Epithelial cell of umbilical artery (primary cell): ENCODE results near the gene B4GALNT3. TPM values are rescaled to one million over a fixed set of nuclear protein-coding genes. Genes with fewer than 3 reads are reported as not detected.

Source experiments
- total RNA-seq: library from RNA; depleted of rRNA; stranded (reverse); fragments of >200 nt; gene quantifications from 2 replicates; pipeline ENCODE4 v1.2.3, GENCODE V29; 2014

The B4GALNT3 gene
- total RNA-seq, result not detected in 2 replicates

GRCh38 chr12:459430-460258 lies at the start of gene B4GALNT3:
TSS of gene B4GALNT3 (plus strand) at chr12:459939. CDS start at chr12:460377, 438 bp downstream.

Other genes starting within 250 kb of the B4GALNT3 start
- not detected in 2 replicates for gene SLC6A12, start 245.8 kb upstream of the B4GALNT3 start, total RNA-seq
- gene SLC6A13, start 197.1 kb upstream of the B4GALNT3 start, total RNA-seq, result not detected in 2 replicates
- 57.1 and 61.4 TPM in 2 replicates for gene KDM5A, start 70.6 kb upstream of the B4GALNT3 start, total RNA-seq
- 8.1 and 8.5 TPM in 2 replicates for gene CCDC77, start 58.3 kb upstream of the B4GALNT3 start, total RNA-seq
- gene NINJ2, start 203.5 kb downstream of the B4GALNT3 start, total RNA-seq, result 0.65 TPM in 1 of 2 replicates, not detected in the other